ENCODE results near the gene NT5C3A. TPM values are rescaled to one million over a fixed set of nuclear protein-coding genes. Genes with fewer than 3 reads are reported as not detected.

NT5C3A gene
- total RNA-seq = 10 to 100 TPM; 30.6 to 44.6 (median 38.9) TPM

DNA sequence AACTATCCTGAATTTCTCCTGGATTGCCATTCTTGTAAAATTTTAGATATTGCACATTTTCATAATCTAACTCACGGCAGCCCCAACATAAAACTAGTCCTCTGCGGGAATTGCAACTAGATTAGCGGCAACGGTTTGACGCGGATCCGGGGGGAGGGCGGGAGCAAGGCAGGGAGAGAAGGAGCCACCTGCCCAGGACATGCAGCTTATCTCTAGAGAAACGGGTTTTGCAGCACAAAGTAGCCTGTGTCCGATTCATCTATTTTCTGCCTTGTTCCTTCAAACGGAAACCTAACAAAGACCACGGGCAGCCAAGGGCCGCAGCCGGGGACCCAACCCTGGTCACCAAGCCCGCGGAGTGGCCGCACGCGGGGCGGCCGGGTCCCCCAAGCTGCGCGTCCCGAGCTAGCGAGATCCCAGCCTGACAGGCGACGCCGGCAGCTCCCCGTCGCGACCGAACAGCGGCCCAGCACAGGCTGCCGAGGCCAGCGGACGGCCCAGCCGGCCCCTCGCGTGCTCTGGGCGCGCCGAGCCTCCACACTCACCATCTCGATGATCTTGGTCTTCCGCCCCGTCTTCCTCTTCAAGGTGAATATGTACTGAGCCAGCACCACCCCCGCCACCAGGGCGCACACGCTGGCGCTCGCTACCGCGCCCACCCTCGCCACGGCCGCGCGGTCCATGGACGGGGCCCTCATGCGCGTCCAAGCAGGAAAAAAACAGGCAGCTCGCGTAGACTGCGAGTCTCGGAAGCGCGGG, at the start of gene NT5C3A:
Gene NT5C3A, minus strand, starts transcription at position 754 of the 759 bp plus-strand sequence. Its CDS starts 71 bp downstream, at position 683.
- WGBS, 2 donors = 0 to 1% methylated on average over 25 to 38 of the region's 66 CpGs
- intact Hi-C loops (cut with DNase I; ENCODE audit: low total_unique reads) = no loop called here
- peak in 1 of 2 donors; percentile 20 for DNase-seq (ENCODE audit: low spot score in 2 of 2)
- TF ChIP-seq POLR2A (IDR thresholded peaks at IDR 0.05) = peak in 1 of 2 donors; percentile 30
- TF ChIP-seq, protein P1, sequence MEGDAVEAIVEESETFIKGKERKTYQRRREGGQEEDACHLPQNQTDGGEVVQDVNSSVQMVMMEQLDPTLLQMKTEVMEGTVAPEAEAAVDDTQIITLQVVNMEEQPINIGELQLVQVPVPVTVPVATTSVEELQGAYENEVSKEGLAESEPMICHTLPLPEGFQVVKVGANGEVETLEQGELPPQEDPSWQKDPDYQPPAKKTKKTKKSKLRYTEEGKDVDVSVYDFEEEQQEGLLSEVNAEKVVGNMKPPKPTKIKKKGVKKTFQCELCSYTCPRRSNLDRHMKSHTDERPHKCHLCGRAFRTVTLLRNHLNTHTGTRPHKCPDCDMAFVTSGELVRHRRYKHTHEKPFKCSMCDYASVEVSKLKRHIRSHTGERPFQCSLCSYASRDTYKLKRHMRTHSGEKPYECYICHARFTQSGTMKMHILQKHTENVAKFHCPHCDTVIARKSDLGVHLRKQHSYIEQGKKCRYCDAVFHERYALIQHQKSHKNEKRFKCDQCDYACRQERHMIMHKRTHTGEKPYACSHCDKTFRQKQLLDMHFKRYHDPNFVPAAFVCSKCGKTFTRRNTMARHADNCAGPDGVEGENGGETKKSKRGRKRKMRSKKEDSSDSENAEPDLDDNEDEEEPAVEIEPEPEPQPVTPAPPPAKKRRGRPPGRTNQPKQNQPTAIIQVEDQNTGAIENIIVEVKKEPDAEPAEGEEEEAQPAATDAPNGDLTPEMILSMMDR (IDR thresholded peaks at IDR 0.05) = no peak
- peak within 1 kb of the TSS; percentile 86 for H3K4me3 ChIP-seq (ENCODE audit: low read depth, poor library complexity, severe bottlenecking)

DNA sequence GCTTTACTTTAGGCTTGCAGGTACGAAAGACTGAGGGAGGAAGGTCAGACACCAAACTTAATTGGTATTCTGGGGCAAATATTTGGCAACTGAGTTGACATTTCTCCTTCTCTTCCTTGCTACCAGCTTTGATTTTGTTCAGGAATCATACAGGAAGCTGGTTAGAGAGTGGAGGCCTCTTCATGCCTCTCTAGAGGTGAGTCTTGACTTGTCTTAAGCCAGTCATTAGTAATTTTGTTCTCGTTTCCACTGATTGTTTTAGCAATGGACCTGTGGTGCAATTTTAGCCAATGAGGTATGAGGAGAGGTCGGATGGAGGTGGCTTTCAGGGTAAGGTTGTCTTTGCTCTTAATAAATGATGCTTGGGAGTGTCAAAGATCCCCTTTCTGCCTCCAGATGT, 49.0 kb upstream of the NT5C3A start:
- TF ChIP-seq, protein P1 (IDR thresholded peaks at IDR 0.05) = no peak
- no peak for TF ChIP-seq POLR2A (IDR thresholded peaks at IDR 0.05)
- H3K4me3 ChIP-seq (ENCODE audit: low read depth, poor library complexity, severe bottlenecking) = no peak overlapping the region
- WGBS, 2 donors = 67 to 73% methylated on average over 3 of the region's 3 CpGs
- DNase-seq (ENCODE audit: low spot score in 2 of 2) = no peak
- intact Hi-C loops (cut with DNase I; ENCODE audit: low total_unique reads) = no loop called here

DNA sequence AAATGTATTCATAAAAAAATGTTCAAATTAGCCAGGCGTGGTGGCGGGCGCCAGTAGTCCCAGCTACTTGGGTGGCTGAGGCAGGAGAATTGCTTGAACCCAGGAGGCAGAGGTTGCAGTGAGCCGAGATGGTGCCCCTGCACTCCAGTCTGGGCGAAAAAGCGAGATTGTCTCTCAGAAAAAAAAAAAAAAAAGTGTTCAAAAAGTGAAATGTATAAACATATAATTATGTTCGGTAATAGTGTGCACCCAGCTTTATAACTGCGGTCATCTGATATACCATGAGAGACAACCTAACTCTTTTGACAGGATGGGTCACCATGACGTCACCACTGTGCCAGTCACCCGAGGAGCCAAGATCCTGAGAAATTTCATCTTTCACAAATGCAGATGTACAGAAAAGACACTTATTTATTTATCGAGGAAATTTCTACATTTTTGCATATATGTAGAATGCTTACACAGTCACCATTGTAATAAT, 47.2 kb upstream of the NT5C3A start:
- DNase-seq (ENCODE audit: low spot score in 2 of 2) = no peak
- 13 to 16% methylated on average over 11 of the region's 11 CpGs for WGBS, 2 donors
- H3K4me3 ChIP-seq (ENCODE audit: low read depth, poor library complexity, severe bottlenecking) = peak overlapping the region; percentile 91
- intact Hi-C loops (cut with DNase I; ENCODE audit: low total_unique reads) = no loop called here
- TF ChIP-seq, protein P1 (IDR thresholded peaks at IDR 0.05) = no peak
- TF ChIP-seq POLR2A (IDR thresholded peaks at IDR 0.05) = no peak

DNA sequence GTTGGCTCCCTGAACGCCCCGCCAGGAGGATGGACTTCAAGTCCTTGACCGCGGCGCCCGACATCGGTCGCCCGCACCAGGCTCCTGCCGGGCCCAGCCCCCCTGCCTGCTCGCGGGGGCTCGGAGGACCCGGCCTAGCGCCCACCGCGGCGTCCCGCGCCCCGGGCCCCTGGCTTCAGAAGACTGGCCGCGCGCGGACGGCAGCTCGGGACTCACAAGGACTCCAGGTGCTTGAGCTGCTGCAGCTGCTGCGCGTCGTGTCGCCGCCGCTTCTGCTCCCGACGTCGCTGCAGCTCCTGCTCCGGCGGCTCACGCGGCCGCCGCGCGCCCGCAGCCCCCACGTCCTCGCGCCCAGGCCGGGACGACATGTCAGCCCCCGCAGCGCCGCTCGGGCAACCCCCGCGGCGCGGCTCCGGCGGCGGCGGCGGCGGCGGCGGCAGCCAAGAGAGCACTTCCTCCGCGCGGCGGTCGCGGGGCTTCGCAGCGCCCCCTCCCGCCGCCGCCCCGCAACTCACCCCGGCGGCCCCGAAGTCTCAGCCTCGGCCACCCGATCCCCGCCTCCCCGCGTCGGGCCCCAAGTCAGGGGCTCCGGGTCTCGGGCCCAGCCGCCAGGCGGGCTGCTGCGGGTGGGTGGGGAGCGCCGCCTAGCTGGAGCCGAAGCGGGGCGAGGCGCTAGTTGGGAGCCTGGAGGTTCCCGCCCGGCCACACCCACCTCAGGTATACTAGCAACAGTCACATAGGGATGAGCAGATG, 46.6 kb upstream of the NT5C3A start, which contains the start of gene RP9:
Gene RP9, minus strand, starts transcription at position 400 of the 753 bp plus-strand sequence. Its CDS starts 32 bp downstream, at position 368.
- TF ChIP-seq, protein P1 (IDR thresholded peaks at IDR 0.05) = no peak
- TF ChIP-seq POLR2A (IDR thresholded peaks at IDR 0.05) = no peak
- intact Hi-C loops (cut with DNase I; ENCODE audit: low total_unique reads) = no loop called here
- DNase-seq (ENCODE audit: low spot score in 2 of 2) = peak; percentile 20 to 90
- WGBS, 2 donors = 0 to 1% methylated on average over 25 to 63 of the region's 100 CpGs
- H3K4me3 ChIP-seq (ENCODE audit: low read depth, poor library complexity, severe bottlenecking) = peak within 1 kb of the TSS; percentile 91

DNA sequence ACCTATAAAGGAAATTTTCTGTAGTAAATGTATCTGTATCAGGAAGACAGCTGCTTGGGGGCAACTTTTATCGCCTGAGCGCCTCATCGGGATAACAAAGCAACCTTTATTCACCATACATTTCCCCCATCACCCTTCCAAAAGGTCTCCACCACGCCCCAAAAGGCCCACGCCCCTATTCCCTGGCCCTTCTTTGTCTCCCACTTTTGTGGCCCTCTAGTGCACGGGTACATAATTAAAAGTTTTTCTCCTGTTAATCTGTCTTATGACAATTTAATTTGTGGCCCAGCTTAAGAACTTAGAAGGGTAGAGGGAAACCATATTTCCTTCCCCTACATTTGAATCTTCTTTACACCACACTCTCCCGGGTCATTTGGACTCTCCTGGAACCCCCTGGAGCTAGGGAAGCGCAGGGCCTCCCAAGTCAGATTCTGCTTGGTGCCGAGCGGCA, 46.0 kb upstream of the NT5C3A start:
- 1% methylated on average over 10 of the region's 10 CpGs for WGBS, 2 donors
- H3K4me3 ChIP-seq (ENCODE audit: low read depth, poor library complexity, severe bottlenecking) = peak overlapping the region; percentile 91
- TF ChIP-seq POLR2A (IDR thresholded peaks at IDR 0.05) = no peak
- TF ChIP-seq, protein P1 (IDR thresholded peaks at IDR 0.05) = no peak
- no peak for DNase-seq (ENCODE audit: low spot score in 2 of 2)
- intact Hi-C loops (cut with DNase I; ENCODE audit: low total_unique reads) = no loop called here
